GM12878 (cell line): ENCODE results near the gene SGCD. TPM values are rescaled to one million over a fixed set of nuclear protein-coding genes. Genes with fewer than 3 reads are reported as not detected.

Experiments used
- ATAC-seq: fragments of 200-7000 bp; cut with Tn5 transposase; 3 replicates; pipeline ENCODE4 v1.9.1; 2020; ENCODE audit warnings: mild to moderate bottlenecking, moderate library complexity
- BruUV-seq: library from RNA; stranded (reverse); fragments of 400-500 nt; replicated peaks from 2 replicates; lab custom pipeline; 2021; lab: Mats Ljungman, UMichigan
- CTCF ChIA-PET: fragments of 300-600 bp; sonication (Branson Sonifier 250); formaldehyde crosslinking; extraction: SDS; loops from one replicate; lab custom pipeline; 2021; ENCODE audit warnings: inconsistent platforms; lab: Yijun Ruan, JAX
- POLR2A ChIA-PET: fragments of 350-600 bp; formaldehyde crosslinking; extraction: SDS; loops from one replicate; lab custom pipeline; 2021; ENCODE audit warnings: inconsistent platforms; lab: Charles Lee
- RAD21 ChIA-PET: fragments of 300-600 bp; sonication (Branson Sonifier 250); formaldehyde crosslinking; loops from one replicate; lab custom pipeline; 2023; ENCODE audit warnings: antibody characterized with exemption; ENCODE audit not compliant: unreplicated experiment; lab: Charles Lee
- SMC1A ChIA-PET: fragments of 300-600 bp; sonication (Branson Sonifier 250); formaldehyde crosslinking; loops from one replicate; lab custom pipeline; 2023; ENCODE audit not compliant: unreplicated experiment, uncharacterized antibody; lab: Charles Lee
- DNase-seq: peaks from one replicate; pipeline ENCODE4 v3.0.0-alpha.2; 2011; ENCODE audit warnings: low read depth, low spot score
- FAIRE-seq: peaks from 3 replicates; lab custom pipeline; 2011; peaks lifted over from hg19 to GRCh38; lab: Jason Lieb, UNC
- H2AFZ ChIP-seq: 2 replicates; pipeline ENCODE4 v1.6.0; 2011; ENCODE audit warnings: low read depth, low read length, control low read depth; ENCODE audit not compliant: control insufficient read depth
- H3K27ac ChIP-seq: 2 replicates; pipeline ENCODE4 v1.5.1; 2011; ENCODE audit warnings: control low read depth; ENCODE audit not compliant: control insufficient read depth, insufficient read depth
- H3K27me3 ChIP-seq, 2 experiments: replicated peaks in 1 of 2; 2 replicates each; pipeline versions ENCODE4 v1.6.0 to v1.6.1; 2011; ENCODE audit warnings: low read length in 1 of 2; ENCODE audit not compliant: control insufficient read depth in 2 of 2, insufficient read depth in 2 of 2
- H3K36me3 ChIP-seq, 2 experiments: 2 replicates each; pipeline ENCODE4 v1.5.1; 2011; ENCODE audit warnings: low read length in 1 of 2; ENCODE audit not compliant: control insufficient read depth in 2 of 2, insufficient read depth in 2 of 2
- H3K4me1 ChIP-seq: 2 replicates; pipeline ENCODE4 v1.6.1; 2011; ENCODE audit warnings: mild to moderate bottlenecking, low read length, moderate library complexity, mixed read lengths; ENCODE audit not compliant: control insufficient read depth, insufficient read depth
- H3K4me2 ChIP-seq: 2 replicates; pipeline ENCODE4 v1.6.0; 2011; ENCODE audit warnings: control low read depth; ENCODE audit not compliant: control insufficient read depth, insufficient read depth
- H3K4me3 ChIP-seq: fragments of 200-600 bp; sonication (generic); 2 replicates; pipeline ENCODE4 v1.5.1; 2016
- H3K79me2 ChIP-seq: 2 replicates; pipeline ENCODE4 v1.6.0; 2011; ENCODE audit warnings: low read length; ENCODE audit not compliant: control insufficient read depth, insufficient read depth
- H3K9ac ChIP-seq: 2 replicates; pipeline ENCODE4 v1.8.0; 2011; ENCODE audit warnings: low read length, control low read depth, mixed read lengths; ENCODE audit not compliant: control insufficient read depth, insufficient read depth
- H3K9me3 ChIP-seq: replicated peaks from 3 replicates; pipeline ENCODE4 v1.5.1; 2011; ENCODE audit warnings: mild to moderate bottlenecking, low read length; ENCODE audit not compliant: control insufficient read depth, insufficient read depth
- H4K20me1 ChIP-seq: 2 replicates; pipeline ENCODE4 v1.6.0; 2011; ENCODE audit not compliant: control insufficient read depth, insufficient read depth
- BCLAF1 ChIP-seq: fragments of 450-650 bp; IDR thresholded peaks from 2 replicates; pipeline ENCODE4 v1.6.1; 2017; ENCODE audit warnings: antibody characterized with exemption, mild to moderate bottlenecking, moderate library complexity
- EP300 ChIP-seq, 2 experiments: fragments of 150-350 bp in 1 of 2; IDR thresholded peaks; 2 replicates each; pipeline ENCODE4 v1.6.1; 2011 to 2012; ENCODE audit warnings: low read depth in 2 of 2, low read length in 2 of 2, borderline replicate concordance in 1 of 2, improper control_type of control experiment in 1 of 2, inconsistent platforms in 1 of 2; ENCODE audit not compliant: control insufficient read depth in 1 of 2
- GATAD2B ChIP-seq: fragments of 450-650 bp; conservative IDR thresholded peaks from 2 replicates; pipeline ENCODE4 v1.6.1; 2017; ENCODE audit warnings: low read depth, mild to moderate bottlenecking, moderate library complexity
- KDM1A ChIP-seq: fragments of 200-600 bp; sonication (generic); IDR thresholded peaks from 2 replicates; pipeline ENCODE4 v1.6.1; 2016; ENCODE audit warnings: borderline replicate concordance
- LARP7 ChIP-seq: fragments of 450-650 bp; IDR thresholded peaks from 2 replicates; pipeline ENCODE4 v1.6.1; 2017; ENCODE audit warnings: mild to moderate bottlenecking
- NR2C2 ChIP-seq: IDR thresholded peaks from 2 replicates; pipeline ENCODE4 v1.6.1; 2011; ENCODE audit warnings: borderline replicate concordance, low read depth; ENCODE audit not compliant: control insufficient read depth, insufficient read length
- POLR2A ChIP-seq: IDR thresholded peaks from 2 replicates; pipeline ENCODE4 v1.6.1; 2011; ENCODE audit warnings: low read depth, mild to moderate bottlenecking, low read length
- SKIL ChIP-seq: fragments of 450-650 bp; IDR thresholded peaks from 2 replicates; pipeline ENCODE4 v1.6.1; 2017; ENCODE audit warnings: mild to moderate bottlenecking, low read depth, inconsistent platforms; ENCODE audit not compliant: poor library complexity, severe bottlenecking
- SPI1 ChIP-seq: IDR thresholded peaks from 2 replicates; pipeline ENCODE4 v1.6.1; 2011; ENCODE audit warnings: low read depth, mild to moderate bottlenecking, low read length, moderate library complexity, borderline replicate concordance; ENCODE audit not compliant: insufficient read depth
- USF1 ChIP-seq: IDR thresholded peaks from 2 replicates; pipeline ENCODE4 v1.6.1; 2011; ENCODE audit warnings: borderline replicate concordance, low read depth, mild to moderate bottlenecking, moderate library complexity, mixed read lengths, low read length; ENCODE audit not compliant: insufficient read depth; ENCODE audit errors: extremely low read length
- YY1 ChIP-seq: IDR thresholded peaks from 2 replicates; pipeline ENCODE4 v1.6.1; 2011; ENCODE audit warnings: low read depth, mild to moderate bottlenecking, low read length
- ZNF217 ChIP-seq: fragments of 450-650 bp; IDR thresholded peaks from 2 replicates; pipeline ENCODE4 v1.6.1; 2017; ENCODE audit warnings: antibody characterized with exemption, mild to moderate bottlenecking
- WGBS: methylation state at CpG from one replicate; pipeline ENCODE4 v1.1.6; 2016; ENCODE audit warnings: low lambda C conversion rate; ENCODE audit not compliant: insufficient replicate concordance, insufficient coverage; ENCODE audit errors: missing lambda C conversion rate; 5-methylcytosine and 5-hydroxymethylcytosine counted together
- in situ Hi-C: fragments of 300-500 bp; cut with MboI; formaldehyde crosslinking; loops from 9 replicates; pipeline ENCODE4 v1.14.3; 2018; ENCODE audit warnings: mixed read lengths
- intact Hi-C: fragments of 100-400 bp; cut with micrococcal nuclease; formaldehyde crosslinking; loops from one replicate; pipeline ENCODE4 v1.14.2; 2022; ENCODE audit not compliant: unreplicated experiment
- polyA plus RNA-seq, 11 experiments: library from polyadenylated mRNA; depleted of rRNA in 4 of 11; unstranded in 6 of 11; stranded (reverse) in 5 of 11; fragments of >200 nt; fragmentation: Nextera tagmentation in 4 of 11; fragmentation: Illumina TruSeq in 1 of 11; extraction: Ambion mirVana in 4 of 11; extraction: Trizol in 1 of 11; gene quantifications; 1 replicate in 1 of 11; 2 replicates in 10 of 11; pipeline versions ENCODE4 v1.2.1 to v1.2.3, GENCODE V29; 2011 to 2016; ENCODE audit warnings: inconsistent platforms in 2 of 11, missing spikeins in 2 of 11, low read depth in 1 of 11
- total RNA-seq, 4 experiments: library from RNA; depleted of rRNA in 3 of 4; stranded (reverse); fragments of >200 nt in 3 of 4; fragmentation: Illumina TruSeq in 1 of 4; extraction: Trizol in 1 of 4; gene quantifications; 2 replicates each; pipeline versions ENCODE4 v1.2.1 to v1.2.3, GENCODE V29; 2013 to 2021

SGCD gene
- total and polyA plus RNA-seq, 10 of the 15 experiments (the other 5 are each of a cell fraction or from before 2014, with no cell fraction given): 0.06 TPM; not detected in 9

GRCh38 chr5:156450778-156451177 is 123.8 kb downstream of the SGCD start:
- 44% methylated on average over 2 of the region's 2 CpGs for WGBS
- CTCF ChIA-PET: no interaction called here
- intact Hi-C loops: no loop called here

More at GRCh38 chr5:156450778-156451177, 123.8 kb downstream of the SGCD start:
- no peaks in the 10 kb centered on the region for H3K36me3 ChIP-seq
- no peak overlapping the region for H2AFZ ChIP-seq
- H3K27me3 ChIP-seq: no peaks in the 10 kb centered on the region
- DNase-seq (no peak), FAIRE-seq (no peak), ATAC-seq (no peak)
- H3K4me3 ChIP-seq: no peak overlapping the region
- no peaks in the 10 kb centered on the region for H4K20me1 ChIP-seq
- RAD21 ChIA-PET: no interaction called here
- in situ Hi-C loops: no loop called here
- POLR2A ChIA-PET: no interaction called here
- H3K9ac ChIP-seq: no peak overlapping the region
- H3K4me2 ChIP-seq: no peak overlapping the region
- no peaks in the 10 kb centered on the region for H3K9me3 ChIP-seq
- no TSS peak for BruUV-seq
- no peak overlapping the region for H3K27ac ChIP-seq
- H3K4me1 ChIP-seq: no peaks in the 10 kb centered on the region
- SMC1A ChIA-PET: no interaction called here
- no peaks in the 10 kb centered on the region for H3K79me2 ChIP-seq
- TF ChIP-seq ZNF217: no peak
- TF ChIP-seq BCLAF1: no peak
- no peak for TF ChIP-seq GATAD2B
- TF ChIP-seq LARP7: no peak
- no peak for TF ChIP-seq KDM1A
- TF ChIP-seq NR2C2: no peak
- no peak for TF ChIP-seq EP300 (IDR thresholded peaks at IDR 0.05; ENCODE audit: borderline replicate concordance in 1 of 2, control insufficient read depth in 1 of 2, low read depth in 2 of 2, low read length in 2 of 2)
- no peak for TF ChIP-seq SPI1
- no peak for TF ChIP-seq YY1
- TF ChIP-seq SKIL: no peak
- no peak for TF ChIP-seq POLR2A
- TF ChIP-seq USF1: no peak
